Measurements from ENCODE around the gene FRY. TPM values are rescaled to one million over a fixed set of nuclear protein-coding genes. Genes with fewer than 3 reads are reported as not detected.

FRY gene
- total RNA-seq, 2 experiments from 2014 or later: 3.0 to 7.0 TPM

DNA sequence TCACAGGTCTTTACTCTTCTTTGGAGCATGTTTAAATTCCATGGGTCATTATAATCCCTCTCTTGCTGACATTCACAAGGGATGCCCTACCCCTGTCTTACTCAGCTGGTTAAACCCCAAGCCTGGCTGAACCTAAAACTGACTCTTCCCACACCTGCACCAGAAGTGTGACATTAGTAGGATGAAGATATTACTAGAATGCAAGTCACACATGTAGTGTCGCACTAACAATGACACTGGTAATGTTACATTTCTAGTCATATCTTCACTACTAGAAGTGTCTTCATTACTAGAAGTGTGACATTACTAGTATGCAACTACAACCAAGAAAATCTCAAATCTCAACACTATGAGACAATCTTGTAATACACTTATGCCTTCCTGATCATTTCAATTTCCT is 269.3 kb downstream of the FRY start:
- no peak for DNase-seq (ENCODE audit: low spot score)
- Histone ChIP-seq H4K20me1 (ENCODE audit: insufficient read depth, low read length) (no peaks in the 10 kb centered on the region), H2AFZ (ENCODE audit: low read length) (no peak overlapping the region), H3K36me3 (ENCODE audit: insufficient read depth, low read length) (no peaks in the 10 kb centered on the region), H3K79me2 (ENCODE audit: insufficient read depth, low read depth, low read length) (no peaks in the 10 kb centered on the region), H3K9me3 (ENCODE audit: low read length) (no peaks in the 10 kb centered on the region), H3K4me2 (ENCODE audit: low read length) (no peak overlapping the region), H3K4me3 (ENCODE audit: low read depth, low read length, poor library complexity, severe bottlenecking) (no peak overlapping the region), H3K4me1 (ENCODE audit: insufficient read depth, low read length, poor library complexity, severe bottlenecking) (no peaks in the 10 kb centered on the region), H3K27ac (ENCODE audit: low read depth, low read length, poor library complexity, severe bottlenecking) (no peak overlapping the region), H3K9me2 (ENCODE audit: insufficient read depth, low read length) (no peaks in the 10 kb centered on the region)
- TF ChIP-seq EZH2phosphoT487 (IDR thresholded peaks at IDR 0.05; ENCODE audit: borderline replicate concordance, low read depth, low read length) (no peak), CTCF (conservative IDR thresholded peaks at IDR 0.05; ENCODE audit: low read length) (no peak)
- no TSS peak for BruUV-seq (replicated peaks)
- intact Hi-C loops (cut with micrococcal nuclease; ENCODE audit: unreplicated experiment): no loop called here
- POLR2A ChIA-PET: no interaction called here
- CTCF ChIA-PET (ENCODE audit: unreplicated experiment): no interaction called here

- Histone ChIP-seq H3K9me2 (ENCODE audit: insufficient read depth, low read length) (no peaks in the 10 kb centered on the region), H3K9me3 (ENCODE audit: low read length) (no peaks in the 10 kb centered on the region), H4K20me1 (ENCODE audit: insufficient read depth, low read length) (no peaks in the 10 kb centered on the region), H2AFZ (ENCODE audit: low read length) (no peak overlapping the region), H3K4me3 (ENCODE audit: low read depth, low read length, poor library complexity, severe bottlenecking) (no peak overlapping the region), H3K4me2 (ENCODE audit: low read length) (no peak overlapping the region), H3K4me1 (ENCODE audit: insufficient read depth, low read length, poor library complexity, severe bottlenecking) (no peaks in the 10 kb centered on the region), H3K36me3 (ENCODE audit: insufficient read depth, low read length) (no peaks in the 10 kb centered on the region), H3K27ac (ENCODE audit: low read depth, low read length, poor library complexity, severe bottlenecking) (no peak overlapping the region), H3K79me2 (ENCODE audit: insufficient read depth, low read depth, low read length) (no peaks in the 10 kb centered on the region)
- no peak for DNase-seq (ENCODE audit: low spot score)
- ChIA-PET CTCF (ENCODE audit: unreplicated experiment) (no interaction called here), POLR2A (no interaction called here)
- BruUV-seq (replicated peaks): no TSS peak
- TF ChIP-seq EZH2phosphoT487 (IDR thresholded peaks at IDR 0.05; ENCODE audit: borderline replicate concordance, low read depth, low read length) (no peak), CTCF (conservative IDR thresholded peaks at IDR 0.05; ENCODE audit: low read length) (no peak)
- intact Hi-C loops (cut with micrococcal nuclease; ENCODE audit: unreplicated experiment): no loop called here
These were observed 270.9 kb downstream of the FRY start for GRCh38 chr13:32302461-32302860.

DNA sequence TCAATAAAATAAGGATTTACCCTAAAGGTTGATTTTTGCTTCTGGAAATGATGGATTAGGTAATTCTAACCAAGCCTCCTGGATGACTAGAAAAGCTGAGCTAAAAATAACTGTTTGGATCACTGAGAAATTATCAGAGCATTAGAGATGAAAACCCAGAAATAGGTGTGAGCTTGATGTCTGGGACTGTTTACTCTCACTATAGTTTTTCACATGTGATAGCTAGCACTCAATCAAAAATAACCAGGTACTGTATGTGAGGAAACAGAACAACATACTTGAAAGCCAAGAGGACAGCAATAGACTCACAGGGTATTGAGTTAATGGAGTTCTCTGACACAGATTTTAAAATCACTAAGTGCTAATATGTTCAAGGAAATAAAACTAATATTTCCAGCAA is 274.1 kb downstream of the FRY start:
- CTCF ChIA-PET (ENCODE audit: unreplicated experiment): no interaction called here
- no peak overlapping the region for H3K4me3 ChIP-seq (ENCODE audit: low read depth, low read length, poor library complexity, severe bottlenecking)
- BruUV-seq (replicated peaks): no TSS peak
- no peaks in the 10 kb centered on the region for H3K36me3 ChIP-seq (ENCODE audit: insufficient read depth, low read length)
- no peak overlapping the region for H2AFZ ChIP-seq (ENCODE audit: low read length)
- no peaks in the 10 kb centered on the region for H3K9me3 ChIP-seq (ENCODE audit: low read length)
- intact Hi-C loops (cut with micrococcal nuclease; ENCODE audit: unreplicated experiment): no loop called here
- DNase-seq (ENCODE audit: low spot score): no peak
- H3K79me2 ChIP-seq (ENCODE audit: insufficient read depth, low read depth, low read length): no peaks in the 10 kb centered on the region
- no peak overlapping the region for H3K4me2 ChIP-seq (ENCODE audit: low read length)
- peaks cover 15% of the 10 kb centered on the region for H3K4me1 ChIP-seq (ENCODE audit: insufficient read depth, low read length, poor library complexity, severe bottlenecking)
- no peak overlapping the region for H3K27ac ChIP-seq (ENCODE audit: low read depth, low read length, poor library complexity, severe bottlenecking)
- TF ChIP-seq EZH2phosphoT487 (IDR thresholded peaks at IDR 0.05; ENCODE audit: borderline replicate concordance, low read depth, low read length) (no peak), CTCF (conservative IDR thresholded peaks at IDR 0.05; ENCODE audit: low read length) (no peak)
- POLR2A ChIA-PET: interaction anchor here (0.7 to 1.3 kb wide), 5 partner anchors 9 to 308 kb away, joined by 3 to 4 read pairs (median 3); partner anchors contain the start of genes BRCA2 and ZAR1L
- H4K20me1 ChIP-seq (ENCODE audit: insufficient read depth, low read length): no peaks in the 10 kb centered on the region
- no peaks in the 10 kb centered on the region for H3K9me2 ChIP-seq (ENCODE audit: insufficient read depth, low read length)
